Activated CD8-positive, alpha-beta memory T cell treated with anti-CD3 and anti-CD28 coated beads, Interleukin-2, amount 50 U/mL, for 4 hours (primary cell): Measurements from ENCODE around the gene TNRC6B.

Source experiments
- DNase-seq: peaks from one replicate; pipeline ENCODE4 v3.0.0-alpha.2; 2020

The TNRC6B gene

DNA sequence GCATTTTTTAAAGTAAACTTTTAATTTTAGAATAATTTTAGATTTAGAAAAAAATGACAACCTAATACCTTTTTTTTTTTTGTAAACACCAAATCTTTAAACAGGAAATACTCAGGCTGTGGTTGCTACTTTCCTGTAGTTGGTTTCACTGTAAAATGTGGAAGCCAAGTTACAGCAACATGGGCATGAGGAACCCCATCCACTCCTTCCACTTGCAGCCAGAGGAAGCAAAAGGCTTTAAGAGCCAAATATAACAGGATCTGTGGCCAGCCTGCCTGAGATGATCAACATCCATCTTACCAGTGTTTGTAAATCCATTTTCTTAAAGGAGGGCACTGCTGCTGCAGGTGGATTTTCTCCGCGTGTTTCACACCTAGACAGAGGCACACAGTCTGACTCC lies 66.2 kb downstream of the TNRC6B start:
- DNase-seq, result no peak

GRCh38 chr22:40244586-40244985 lies 66.9 kb downstream of the TNRC6B start:
- DNase-seq, result no peak

DNA sequence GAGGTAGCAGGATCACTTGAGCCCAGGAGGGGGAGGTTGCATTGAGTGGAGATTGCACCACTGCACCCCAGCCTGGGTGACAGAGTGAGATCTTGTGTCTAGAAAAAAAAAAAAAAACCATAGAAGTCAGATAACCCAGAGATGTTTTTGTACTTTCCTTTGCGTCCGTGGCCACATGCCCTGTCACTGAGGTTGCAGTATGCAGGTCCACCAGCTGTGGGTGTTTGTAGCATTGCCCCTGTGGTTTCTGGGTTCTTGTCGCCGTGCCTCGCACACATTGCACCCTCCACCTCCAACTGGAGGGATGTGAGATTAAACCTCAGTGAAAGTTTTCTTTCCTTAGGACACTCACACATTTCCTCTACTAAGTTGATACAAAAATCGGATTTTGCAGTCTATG lies 70.3 kb downstream of the TNRC6B start:
- DNase-seq, result peak; percentile 47

GRCh38 chr22:40249286-40249685 lies 71.6 kb downstream of the TNRC6B start:
- DNase-seq, result no peak

DNA sequence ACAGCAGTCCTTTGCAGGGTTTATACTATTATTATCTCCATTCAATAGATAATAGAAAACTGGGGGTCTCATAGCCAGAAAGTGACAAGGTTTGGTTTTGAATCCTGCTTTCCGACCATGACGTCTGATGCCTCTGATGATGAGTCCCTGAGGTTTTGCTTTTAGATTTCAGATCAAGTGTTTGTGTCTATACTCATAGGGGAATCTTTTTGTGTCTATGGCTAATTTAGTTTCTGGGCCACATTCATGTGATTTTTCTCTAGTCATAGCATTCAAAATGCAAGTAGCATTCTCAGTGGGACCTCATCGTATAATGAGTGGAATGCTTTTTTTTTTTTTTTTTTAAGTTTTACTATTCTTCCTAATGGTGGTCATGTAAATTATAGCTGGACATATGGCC lies 72.9 kb downstream of the TNRC6B start:
- no peak for DNase-seq

- DNase-seq, result no peak
Observed at GRCh38 chr22:40251106-40251505, 73.4 kb downstream of the TNRC6B start.

- DNase-seq, result no peak
Observed at GRCh38 chr22:40252146-40252545, 74.4 kb downstream of the TNRC6B start.

- no peak for DNase-seq
Observed at GRCh38 chr22:40256516-40256915, 78.8 kb downstream of the TNRC6B start.

DNA sequence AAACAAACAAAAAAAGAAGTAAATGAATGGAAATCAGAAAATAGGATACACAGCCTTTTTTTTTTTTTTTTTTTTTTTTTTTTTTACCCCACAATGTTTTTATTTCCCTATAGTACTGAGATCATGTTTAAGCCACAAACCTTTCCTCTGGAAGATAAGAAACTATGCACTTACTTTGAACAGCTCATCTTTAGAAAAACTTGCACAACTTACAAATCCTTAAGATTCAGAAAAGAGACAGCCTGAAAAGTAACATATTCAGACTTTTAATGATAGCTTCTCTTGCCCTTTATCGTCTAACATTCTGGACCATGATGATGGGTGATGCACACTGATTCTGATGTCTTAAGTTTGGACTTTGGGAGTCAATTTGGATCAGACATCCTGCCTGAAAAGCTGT lies 80.3 kb downstream of the TNRC6B start:
- DNase-seq, result no peak

GRCh38 chr22:40258501-40258915 lies 80.8 kb downstream of the TNRC6B start:
- DNase-seq, result no peak

DNA sequence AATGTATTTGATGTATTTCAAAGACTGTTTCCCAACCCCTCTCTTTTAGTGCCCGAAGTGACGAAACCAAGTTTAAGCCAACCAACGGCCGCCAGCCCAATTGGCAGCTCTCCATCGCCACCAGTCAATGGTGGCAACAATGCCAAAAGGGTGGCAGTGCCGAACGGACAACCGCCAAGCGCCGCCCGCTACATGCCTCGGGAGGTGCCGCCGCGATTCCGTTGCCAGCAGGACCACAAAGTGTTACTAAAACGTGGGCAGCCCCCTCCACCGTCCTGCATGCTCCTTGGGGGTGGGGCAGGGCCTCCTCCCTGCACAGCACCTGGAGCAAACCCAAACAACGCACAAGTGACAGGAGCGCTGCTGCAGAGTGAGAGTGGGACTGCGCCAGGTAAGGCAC lies 84.1 kb downstream of the TNRC6B start:
- no peak for DNase-seq

DNA sequence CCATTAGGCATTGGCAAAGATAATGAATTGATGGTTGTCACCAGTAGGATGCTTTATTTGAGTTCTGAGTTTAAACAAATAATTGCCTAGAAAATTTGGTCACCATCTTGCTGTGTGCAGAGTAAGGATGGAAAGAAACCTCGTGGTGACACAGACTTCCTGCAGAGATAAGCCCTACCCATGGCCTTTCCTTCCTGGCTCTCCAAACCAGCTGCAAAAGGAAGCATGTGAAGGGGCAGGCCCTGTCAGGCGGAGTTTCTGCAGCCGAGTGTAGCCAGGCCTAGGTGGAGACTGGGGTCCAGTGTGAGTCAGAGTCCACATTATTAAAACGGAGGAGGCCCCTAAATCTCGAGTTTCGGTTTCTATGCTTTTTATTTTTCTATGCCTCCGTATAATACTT lies 85.5 kb downstream of the TNRC6B start:
- DNase-seq, result no peak

DNA sequence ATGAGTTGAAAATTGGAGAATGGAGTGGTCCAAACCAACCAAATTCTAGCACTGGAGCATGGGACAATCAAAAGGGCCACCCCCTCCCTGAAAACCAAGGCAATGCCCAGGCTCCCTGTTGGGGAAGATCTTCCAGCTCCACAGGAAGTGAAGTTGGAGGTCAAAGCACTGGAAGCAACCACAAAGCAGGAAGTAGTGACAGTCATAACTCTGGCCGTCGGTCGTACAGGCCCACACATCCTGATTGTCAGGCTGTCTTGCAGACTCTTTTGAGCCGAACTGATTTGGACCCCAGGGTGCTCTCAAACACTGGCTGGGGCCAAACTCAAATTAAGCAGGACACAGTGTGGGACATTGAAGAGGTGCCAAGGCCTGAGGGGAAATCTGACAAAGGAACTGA lies 88.1 kb downstream of the TNRC6B start:
- DNase-seq, result no peak

GRCh38 chr22:40270031-40270430 lies 92.3 kb downstream of the TNRC6B start:
- DNase-seq, result no peak

DNA sequence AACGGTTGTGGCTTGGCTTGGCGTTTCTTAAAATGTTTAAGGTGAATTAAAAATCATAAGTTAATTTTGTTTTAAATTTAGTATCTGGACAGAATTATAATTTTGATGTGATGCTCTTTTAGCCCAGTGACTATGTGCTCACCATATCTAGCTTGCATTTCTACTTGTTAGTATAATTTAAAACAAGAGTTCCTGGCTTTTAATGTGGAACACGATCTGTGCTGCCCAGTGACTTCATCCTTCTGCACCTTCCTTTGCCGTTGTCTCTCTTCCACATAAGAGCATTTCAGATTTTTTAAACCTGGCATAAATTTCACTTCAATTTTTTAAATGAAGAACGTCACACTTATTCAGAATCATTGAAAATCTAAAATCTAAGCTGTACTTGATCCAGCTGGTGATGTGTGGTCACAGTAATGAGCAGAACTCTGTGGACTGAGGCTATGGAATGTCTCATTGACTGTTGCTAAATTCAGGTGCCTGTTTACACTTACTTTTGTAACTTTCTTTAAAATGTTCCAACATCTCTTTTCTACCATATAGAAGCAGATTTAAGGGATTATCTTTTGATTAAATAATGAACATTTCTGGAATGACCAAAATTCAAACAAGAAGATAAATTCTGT lies 93.1 kb downstream of the TNRC6B start:
- no peak for DNase-seq

DNA sequence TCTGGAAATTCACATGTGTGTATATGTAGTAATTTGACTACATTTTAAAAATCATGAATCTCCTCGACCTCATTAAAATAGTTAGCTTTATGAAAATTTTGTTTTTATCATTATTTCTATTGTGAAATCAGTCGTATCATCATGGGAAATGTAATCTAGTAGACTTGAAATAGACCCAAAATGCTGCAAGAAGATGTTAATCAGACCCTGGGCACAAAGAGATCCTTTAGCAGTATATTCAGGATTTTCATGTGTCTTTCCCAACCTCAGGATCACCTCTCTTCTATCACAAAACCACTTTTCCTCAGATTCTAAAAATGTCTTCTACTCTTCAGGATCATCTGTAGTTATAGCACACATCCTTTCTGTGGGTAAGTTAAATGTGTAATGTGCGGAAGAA lies 93.7 kb downstream of the TNRC6B start:
- DNase-seq, result no peak

- no peak for DNase-seq
Observed at GRCh38 chr22:40273319-40273718, 95.6 kb downstream of the TNRC6B start.

DNA sequence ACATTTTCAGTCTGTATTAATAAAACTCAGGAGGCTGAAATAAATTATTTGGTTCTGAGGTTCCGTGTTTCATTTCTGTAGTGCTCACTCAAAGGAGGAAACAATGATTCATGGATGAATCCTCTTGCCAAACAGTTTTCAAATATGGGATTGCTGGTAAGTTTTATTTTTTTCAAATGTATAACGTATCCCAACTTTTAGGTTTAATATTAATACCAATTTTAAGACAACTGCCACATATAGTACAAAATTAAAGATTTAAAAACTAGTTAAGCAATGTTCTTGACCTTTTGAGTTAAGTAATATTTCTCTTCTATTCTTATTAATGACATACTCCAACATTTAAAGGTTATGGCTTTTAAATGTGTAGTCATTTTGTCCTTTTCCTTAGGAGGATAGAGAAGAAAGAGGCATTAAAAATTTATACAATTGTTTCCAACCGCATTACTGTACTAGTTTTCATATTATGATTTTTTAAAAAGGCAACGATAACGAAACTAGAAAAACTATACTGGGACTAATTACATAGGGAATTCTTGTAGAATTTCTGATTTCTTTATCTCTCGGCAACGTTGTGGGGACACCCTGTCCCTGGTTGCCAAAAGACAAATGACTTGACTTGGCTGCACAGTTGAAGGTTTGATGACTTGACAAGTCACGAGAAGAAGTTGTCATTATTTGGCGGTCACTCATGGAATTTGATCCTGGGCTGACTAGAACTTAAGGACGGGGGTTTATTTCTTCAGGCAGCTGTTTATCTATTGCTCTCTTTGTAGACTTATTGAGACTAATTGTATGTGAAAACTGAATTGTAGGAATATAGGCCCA lies 99.5 kb downstream of the TNRC6B start:
- no peak for DNase-seq

- no peak for DNase-seq
Observed at GRCh38 chr22:40279017-40279416, 101.3 kb downstream of the TNRC6B start.

DNA sequence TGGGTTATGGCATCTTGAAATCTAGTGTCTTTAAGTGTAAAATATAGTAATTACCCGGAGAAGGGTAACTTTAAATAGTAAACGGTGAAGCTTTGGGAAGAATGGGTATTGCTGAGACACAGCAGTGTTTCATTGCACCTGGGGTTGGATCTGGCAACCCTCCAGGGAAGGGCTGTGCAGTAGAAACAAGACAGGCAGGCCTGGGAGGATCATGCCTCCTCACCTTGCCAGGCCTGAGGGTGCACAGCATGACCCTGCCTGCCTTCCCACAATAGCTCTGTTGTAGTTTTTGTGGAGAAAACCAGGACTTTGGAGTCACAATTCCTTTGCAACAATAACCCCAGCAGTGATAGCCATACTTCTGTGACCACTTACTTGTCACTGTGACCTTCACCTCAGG lies 104.0 kb downstream of the TNRC6B start:
- no peak for DNase-seq

DNA sequence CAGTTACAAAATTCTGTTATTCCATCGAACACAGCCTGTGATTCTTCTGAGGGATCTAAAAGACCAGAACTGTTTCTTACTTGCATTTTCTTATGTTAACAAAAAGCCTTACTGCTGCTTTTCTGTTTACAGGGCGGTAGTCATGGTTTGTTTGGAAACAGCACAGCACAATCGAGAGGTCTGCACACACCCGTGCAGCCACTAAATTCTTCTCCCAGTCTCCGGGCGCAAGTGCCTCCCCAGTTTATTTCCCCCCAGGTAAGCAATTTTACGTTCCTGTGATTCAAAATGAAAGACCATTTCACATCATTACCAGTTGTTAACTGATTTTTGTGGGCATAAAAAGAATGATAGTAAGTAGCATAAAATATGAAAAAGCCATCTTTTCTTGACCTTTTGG lies 107.8 kb downstream of the TNRC6B start:
- no peak for DNase-seq

- peak; percentile 63 for DNase-seq
Observed at GRCh38 chr22:40289991-40290459, 112.3 kb downstream of the TNRC6B start.

DNA sequence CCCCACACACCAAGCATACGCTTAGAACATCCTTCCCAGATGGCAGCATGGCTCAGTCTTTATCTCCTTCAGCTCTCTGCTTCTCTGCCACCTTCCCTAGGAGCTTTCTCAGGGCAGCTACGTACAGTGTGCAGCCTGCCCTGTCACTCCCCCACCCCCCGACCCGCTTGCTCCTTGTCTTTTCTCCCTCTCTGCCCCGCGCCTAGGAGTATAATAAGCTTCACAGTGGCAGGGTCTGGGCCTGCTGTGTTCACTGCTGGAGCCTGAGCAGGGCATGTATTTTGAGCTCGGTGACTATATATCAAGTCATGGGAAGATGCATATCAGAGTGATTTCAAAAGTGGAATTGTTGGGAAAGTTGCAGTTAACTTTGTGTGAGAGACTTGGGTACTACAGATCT lies 112.8 kb downstream of the TNRC6B start:
- DNase-seq, result no peak

DNA sequence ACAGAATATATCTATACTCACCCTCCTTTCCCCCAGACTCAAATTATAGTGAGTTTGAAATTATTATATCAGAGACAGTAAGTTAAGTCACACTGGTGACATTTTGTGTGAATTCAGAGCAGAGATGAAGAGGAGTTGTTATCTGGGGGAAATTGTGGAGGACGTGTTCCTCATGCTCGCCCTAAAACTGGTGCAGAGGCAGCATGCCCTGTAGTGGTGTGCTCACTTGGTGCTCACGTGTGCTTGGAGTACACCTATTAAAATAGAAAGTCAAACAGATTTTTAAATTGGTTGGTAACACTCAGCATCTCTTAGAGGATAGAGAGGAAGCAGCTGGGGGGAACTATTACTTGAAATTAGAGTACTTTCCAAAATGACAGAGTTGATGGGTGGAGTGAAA lies 117.0 kb downstream of the TNRC6B start:
- DNase-seq, result no peak

- DNase-seq, result no peak
Observed at GRCh38 chr22:40300316-40300715, 122.6 kb downstream of the TNRC6B start.
